Limb (tissue), 2 donors: ENCODE measurements around the gene B4GALT6.
A peak's percentile ranks its signal among the peaks of the same experiment; 100 is the strongest.

Experiments
- DNase-seq, 2 donors: peaks; one replicate each; pipeline ENCODE4 v3.0.0-alpha.2; 2016; ENCODE audit errors: extremely low spot score in 2 of 2

Gene B4GALT6

DNA sequence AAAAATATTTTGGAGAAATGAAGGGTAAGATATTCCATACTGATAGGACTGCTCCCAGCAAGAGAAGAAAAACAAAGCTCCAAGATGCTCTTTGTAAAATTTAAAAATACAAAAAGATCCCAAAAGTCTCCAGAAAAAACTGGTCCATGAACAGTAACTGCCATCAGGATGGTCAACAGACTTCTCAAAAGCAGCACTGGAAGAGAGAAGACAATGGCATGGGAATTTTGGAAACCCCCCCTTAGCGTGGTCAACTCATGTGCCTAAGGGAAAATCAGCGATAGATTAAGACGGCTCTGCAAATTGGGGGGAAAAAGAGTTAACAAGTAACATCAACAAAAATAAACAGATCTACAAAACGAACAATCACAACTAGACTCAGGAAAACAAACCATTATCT, 23.6 kb downstream of the B4GALT6 start:
- DNase-seq = no peak

DNA sequence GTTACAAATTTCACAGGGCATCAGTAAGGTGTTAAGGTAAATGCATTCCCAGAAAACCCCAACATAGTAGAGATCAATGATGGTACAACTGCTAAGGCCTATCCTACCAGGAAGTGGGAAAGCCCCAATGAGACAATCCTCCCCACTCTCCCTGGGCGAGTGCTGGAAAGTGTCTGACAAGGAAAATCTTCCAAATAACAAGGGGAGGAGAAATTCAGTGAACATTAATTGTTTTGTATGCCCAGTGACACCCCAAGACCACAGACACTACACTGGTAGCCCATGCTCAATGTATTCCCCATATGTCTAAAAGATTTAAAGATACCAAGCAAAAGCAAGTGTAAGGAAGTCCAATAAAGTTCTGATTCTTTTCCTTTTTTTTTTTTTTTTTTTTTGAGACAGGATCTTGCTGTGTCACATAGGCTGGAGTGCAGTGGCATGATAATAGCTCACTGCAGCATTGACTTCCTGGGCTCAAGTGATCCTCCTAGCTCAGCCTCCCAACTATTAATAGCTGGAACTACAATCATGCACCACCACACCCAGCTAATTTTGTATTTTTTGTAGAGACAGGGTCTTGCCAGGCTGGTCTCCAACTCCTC, 24.7 kb downstream of the B4GALT6 start:
- DNase-seq = no peak

DNA sequence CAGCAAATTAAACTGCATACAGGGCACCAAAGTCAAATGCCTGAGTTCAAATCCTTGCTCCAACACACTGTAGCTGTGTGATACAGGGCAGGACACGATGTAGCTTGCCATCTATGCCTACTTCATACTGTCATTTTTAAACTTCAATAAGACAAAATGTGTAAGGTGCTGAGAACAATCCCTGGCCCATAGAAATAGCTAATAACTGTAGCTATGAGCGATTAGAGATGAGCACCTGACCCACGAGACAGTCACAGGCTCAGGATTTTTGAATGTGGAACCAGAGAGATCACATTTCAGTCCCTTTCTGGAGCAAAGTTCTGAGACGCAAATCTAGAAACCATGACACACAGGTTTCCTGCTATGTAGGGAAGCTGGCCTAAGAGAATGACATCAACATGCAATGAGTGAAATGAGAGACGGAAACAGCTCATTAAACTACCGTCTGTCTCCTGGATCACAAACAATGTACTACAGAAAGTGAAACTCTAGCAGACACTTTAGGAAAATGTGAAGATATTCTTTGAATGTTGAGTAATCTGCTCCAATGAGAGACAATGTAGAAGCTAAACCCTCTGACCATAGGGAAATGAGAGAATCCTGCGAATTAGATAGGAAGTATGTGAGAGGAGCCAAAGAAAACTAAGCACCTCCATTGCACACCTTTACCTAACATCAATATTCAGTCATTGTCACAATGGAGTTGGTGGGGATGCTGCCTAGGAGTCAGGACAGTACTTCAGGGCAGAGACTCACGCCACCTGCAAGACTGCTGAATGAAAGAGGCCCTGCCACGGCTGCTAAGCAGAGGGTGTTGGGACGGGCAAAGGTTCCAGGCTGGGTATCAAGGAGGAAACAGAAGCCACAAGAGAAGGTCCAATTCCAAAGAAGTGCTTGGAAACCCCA, 25.5 kb downstream of the B4GALT6 start:
- DNase-seq = no peak

DNA sequence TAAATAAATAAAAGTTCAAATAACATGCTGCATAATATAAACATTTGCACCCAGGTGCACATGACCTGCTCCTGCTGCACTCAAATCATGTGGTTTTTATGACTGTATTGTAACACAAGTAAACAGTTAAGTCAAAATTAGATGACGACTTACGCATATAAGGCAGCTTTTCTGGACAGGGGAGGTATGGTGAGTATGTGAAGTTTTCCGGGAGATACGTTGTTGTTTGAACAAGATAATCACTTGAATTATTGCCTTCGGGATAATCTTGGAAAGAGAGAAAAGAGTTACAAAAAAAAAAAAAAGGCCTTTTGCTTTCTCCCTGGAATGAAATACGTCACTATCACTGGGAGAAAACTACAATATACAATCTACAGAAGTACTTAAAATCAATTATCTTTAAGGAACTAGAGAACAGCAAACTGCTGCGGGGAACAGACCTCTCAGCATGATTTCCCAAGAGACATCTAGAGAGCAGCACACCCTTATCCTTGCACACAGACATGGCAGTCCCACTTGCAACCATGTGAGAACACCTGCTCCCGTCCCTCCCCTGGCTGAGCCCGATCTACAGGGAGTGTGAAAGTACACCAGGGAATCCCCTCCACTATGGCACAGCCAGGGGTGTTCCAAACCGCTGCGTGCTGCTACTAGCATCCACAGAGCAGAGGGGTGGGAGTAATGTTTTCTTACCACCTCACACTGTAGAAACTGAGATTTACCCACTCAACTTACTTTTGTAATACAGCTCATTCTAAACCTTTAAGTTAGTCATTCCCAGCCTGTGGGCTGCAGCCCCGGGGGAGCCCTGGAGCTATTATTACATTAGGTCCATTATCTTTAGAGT, 26.3 kb downstream of the B4GALT6 start:
- peak in 1 of 2 donors; percentile 46 for DNase-seq

DNA sequence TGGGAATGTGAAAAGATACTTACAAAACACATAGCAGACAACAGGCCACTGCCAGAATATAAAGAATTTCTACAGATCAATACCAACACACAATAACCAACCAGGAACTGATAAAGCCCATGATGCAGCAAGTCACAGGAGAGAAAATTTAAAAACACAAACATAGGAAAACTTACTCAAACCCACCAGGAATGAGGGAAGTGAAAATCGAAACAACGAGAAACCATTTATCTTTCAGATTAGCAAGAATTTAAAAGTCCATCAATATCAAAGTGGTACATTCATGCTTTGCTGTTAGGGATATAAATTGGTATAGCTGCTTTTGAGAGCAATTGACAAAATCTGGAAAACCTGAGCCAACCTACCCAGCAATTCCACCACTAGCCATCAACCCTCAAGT, 27.6 kb downstream of the B4GALT6 start:
- no peak for DNase-seq

DNA sequence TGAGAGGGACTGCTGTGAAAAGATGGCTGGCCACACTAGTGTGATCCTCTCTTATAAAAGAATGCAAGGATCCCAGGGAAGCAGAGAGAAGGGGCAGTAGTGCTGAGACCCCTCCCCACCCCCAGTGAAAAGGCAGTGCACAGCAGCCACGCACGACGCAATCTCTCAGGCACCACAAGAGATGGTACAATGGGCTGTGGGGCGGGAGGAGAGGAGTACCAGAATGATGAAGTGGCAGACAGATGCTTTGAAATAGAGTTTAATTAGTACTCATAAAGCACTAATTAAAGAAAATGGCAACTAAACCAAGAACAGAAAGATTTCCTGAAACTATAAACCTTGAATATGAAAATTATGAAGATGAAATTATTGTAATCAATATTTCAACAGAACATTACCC, 29.0 kb downstream of the B4GALT6 start:
- DNase-seq = no peak

DNA sequence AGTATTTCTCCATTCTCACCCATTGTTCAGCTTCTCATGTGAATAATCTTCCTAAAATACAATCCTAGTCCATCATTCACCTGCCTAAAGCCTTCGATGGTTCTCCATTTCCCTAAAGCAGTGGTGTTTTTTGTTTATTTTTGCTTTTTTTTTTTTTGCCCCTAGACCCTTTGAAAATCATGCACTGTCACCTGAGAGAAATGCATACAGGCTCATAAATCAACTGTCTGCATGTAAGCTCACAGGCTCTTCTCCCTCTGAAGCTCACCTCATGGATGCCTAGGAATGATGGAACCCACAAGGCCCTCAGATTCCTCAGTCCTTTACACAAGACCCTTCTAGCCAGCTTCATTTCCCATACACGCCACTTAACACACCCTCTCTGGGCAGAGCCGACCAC, 31.5 kb downstream of the B4GALT6 start:
- no peak for DNase-seq

DNA sequence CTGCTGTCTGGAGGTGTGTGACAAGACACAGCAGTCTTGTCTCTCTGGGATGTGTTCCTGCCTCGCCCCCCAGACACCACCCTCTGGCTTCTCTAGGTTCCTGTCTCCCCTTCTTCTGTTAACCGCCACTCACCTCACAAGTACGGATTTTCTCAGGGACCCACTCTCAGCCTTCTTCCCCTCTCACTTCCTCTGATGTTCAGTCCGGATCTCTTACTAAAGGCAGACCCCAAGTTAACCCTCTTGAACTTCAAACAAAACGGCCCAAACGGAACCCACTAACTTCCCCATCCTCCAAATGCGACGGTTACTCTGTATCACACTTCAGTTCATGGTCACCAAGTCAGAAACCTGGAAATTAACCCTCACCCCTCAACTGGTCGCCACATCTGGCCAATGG, 32.0 kb downstream of the B4GALT6 start:
- DNase-seq = no peak

DNA sequence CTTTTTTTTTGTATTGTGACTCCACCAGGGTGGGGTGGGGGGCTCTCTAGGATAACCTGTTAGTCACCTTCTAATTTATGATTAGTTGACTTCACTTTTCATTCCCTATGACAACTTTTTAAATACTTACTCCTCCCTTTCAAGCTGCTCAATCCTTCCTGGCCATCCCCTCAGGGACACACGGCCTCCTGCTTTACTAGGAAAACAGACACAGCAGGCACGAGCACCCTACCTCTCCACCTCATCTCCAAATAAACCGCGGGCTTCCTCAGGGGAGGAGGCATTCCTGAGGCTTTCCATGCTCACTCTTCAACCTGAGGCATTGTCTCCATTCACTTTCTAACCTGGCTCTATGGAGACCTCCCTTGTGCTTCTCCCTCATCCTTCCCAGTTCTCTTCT, 33.0 kb downstream of the B4GALT6 start:
- no peak for DNase-seq

DNA sequence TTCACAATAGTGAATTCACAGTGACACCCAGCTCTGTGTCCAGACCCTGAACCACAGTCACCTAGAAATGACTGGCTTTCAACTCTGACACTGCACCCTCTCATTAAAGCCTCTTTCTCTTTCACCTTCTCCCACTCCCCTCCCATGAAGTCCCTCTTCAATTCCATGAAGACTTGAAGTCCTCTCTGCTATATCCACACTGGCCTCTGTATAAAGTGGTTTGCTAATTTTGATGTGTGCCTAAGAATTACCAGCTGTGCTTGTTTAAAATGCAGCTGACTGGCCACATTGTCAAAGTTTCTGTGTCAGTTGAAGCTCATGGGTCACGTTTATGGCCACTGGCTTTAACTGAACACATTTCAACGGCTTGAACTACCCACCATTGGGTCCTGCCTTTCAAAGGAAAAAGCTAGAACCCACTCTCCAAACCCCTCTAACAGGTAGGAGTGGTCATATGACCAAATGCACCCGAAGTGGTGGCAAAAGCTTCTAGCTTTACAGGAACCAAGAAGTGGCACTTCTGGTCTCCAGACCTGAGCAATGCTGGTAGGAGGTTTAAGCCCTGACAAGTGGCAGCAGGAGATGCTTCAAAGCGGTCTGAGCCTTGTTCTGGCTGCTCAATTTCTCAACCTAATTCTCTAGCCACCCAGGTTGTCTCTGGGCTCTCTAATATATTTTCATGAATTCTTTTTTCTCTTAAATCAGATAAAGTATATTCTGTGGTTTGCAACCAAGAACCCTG, 34.2 kb downstream of the B4GALT6 start:
- DNase-seq = no peak

DNA sequence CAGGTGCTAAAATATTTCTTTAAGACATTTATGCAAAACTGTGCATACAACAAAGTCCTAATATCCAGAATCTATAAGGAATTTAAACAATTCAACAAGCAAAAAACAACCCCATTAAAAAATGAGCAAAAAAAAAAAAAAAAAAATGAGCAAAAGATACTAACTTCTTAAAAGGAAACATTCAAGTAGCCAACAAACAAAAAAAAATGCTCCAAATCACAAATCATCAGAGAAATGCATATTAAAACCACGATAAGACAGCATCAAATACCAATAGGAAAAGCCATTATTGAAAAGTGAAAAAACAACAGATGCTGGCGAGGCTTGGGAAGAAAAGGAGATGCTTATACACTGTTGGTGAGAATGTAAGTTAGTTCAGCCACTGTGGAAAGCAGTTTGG, 34.9 kb downstream of the B4GALT6 start:
- DNase-seq = no peak

DNA sequence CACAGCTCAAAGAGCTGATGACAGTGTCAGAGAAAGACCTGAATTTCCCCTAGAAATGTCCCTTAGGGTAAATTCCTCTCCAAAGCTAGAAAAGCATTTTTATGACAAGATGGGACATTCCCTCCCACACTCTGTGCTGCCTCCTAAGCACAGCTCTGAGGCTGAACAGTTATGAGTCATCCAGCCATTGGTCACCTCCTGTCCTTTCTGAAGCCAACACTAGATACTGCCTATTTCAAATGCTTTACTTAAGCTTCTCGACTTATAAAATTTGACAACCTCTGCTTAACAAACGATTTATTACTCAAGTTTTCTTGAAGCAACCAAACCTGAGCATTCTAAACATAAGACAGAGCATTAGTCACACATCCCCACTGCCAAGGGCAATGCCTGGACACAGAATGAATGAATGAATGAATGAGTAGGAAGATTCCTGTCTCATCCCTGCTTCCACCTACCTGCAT, 35.4 kb downstream of the B4GALT6 start:
- DNase-seq = no peak

DNA sequence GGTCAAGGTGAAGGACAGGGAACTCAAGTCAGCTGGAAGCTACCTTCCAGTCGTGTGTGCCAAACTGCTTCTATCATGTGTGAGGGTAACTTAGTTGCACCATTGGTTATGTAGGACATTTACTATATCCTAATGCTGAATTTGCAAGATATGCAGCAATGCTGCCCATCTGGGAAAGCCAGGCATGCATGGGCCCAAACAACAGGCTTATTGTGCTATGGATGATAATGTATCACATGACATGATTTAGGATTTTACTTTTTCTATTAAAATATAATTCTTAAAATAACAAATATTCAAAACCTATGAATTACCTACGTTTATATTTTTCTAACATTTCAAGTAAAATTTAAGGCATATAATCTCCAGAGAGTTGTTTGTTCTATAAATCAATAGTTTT, 35.9 kb downstream of the B4GALT6 start:
- no peak for DNase-seq

DNA sequence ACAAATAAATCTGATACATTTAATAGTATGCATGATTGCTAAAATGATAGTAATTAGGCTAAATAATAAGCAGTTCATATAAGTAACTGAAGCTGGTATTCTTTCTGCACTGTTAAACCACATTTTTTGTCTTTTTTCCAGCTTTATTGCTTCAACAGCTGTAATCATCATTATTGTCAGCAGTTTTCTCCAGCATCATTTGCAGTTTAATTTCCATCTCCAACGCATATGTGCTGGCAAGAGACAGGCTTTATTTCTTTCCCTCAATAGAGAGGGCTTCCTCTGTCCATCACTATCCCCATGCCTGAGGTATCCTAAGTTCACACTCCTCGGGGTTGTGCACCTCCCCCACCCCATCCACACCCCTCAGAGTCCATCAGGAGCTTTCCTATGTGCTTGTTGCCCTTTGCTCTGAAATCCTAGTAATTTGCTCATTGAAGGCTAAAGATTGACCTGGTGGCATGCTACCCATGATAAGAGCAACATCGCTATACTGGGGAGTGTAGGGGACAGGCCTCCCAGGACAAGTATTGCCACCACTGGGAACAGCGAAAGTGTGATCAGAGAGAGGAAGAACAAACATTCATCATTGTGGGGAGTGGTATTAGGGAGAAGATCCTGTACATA, 37.1 kb downstream of the B4GALT6 start:
- DNase-seq = peak in 1 of 2 donors; percentile 10

DNA sequence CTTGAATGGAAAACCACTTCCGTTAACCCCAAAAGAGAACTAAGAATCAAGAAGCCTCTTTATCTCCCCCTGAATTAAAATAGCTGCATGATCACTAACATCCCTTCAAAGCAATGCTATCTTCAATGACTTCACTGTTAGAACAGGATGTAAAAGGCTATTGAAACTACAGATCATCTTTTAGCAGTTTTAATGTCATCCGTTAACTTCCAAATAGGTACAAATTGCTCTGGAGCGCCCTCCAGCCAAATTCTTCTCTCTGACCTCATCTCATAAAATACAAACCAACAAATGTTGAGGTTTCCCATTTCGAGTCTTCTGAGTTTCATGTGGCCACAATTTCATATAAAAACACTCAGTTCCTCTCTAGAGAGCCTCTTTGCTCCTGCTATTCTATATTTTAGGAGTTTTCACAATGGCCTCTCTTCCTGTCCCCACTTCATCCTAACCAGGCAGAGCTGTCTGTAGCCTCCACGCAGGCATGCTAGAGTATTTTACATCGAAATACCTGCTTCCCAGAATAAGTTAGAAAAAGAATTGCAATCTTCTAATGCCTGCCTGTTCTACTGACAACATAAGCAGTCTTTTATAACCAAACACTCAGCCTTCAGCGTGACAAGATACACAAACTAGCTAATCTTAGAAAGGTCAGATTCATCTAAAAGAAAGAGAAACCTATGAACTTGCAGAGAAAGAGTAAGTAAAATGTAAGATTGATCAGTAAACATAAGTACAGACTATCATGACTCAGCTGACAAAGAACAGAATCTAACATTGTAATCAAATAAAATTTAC, 37.9 kb downstream of the B4GALT6 start:
- DNase-seq = no peak

DNA sequence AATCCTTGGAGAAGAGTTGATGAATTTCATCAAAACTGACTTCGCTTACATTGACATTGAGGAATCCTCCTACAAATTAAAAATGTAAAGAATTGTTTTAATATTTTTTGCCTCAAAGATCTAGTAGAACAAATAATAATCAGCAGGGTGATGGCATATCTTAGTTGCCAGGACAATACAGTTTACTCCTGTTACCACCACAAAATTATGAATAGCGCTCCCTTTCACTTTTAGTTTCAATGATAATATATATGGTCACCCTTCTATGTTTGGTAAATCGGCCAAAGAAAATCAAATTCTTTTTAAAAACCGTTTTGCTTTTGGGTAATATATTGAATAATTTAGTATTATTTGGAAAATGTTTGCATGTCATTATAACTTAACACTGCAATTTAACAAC, 39.0 kb downstream of the B4GALT6 start:
- no peak for DNase-seq

DNA sequence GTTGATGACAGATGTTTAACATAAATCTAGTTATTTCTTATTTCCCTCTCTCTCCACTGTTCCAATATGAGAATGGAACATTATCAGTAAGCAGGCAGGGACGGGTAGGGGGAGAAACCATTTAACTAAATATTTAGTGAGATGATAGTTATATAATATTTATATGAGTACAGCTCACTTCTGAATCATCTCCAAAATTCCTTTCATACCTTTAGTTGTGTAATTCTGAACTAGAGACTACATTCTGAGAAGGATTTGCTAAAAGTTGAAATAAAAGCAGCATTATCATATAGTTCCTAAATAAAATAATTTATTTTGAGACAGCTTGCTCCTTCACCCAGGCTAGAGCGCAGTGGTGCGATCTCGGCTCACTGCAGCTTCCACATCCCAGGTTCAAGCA, 41.4 kb downstream of the B4GALT6 start:
- no peak for DNase-seq

DNA sequence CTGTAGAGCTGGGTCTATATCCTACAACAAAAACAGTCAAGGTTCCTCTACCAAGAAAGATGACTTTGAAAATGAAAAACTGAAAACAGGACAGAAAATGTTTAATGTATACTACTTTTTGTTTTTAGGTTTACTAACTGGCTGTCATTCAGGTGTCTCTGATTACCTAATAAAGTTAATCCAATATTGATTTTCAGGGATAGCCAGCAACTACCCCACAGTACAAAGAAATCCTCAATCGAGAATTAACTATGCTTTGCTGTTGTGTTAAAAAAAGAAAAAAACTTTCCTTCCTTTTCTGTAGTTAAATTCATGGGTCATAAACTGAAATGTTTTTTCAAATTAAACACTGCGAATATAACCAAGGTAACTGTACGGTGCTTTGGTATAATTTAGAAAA, 46.9 kb downstream of the B4GALT6 start:
- no peak for DNase-seq

DNA sequence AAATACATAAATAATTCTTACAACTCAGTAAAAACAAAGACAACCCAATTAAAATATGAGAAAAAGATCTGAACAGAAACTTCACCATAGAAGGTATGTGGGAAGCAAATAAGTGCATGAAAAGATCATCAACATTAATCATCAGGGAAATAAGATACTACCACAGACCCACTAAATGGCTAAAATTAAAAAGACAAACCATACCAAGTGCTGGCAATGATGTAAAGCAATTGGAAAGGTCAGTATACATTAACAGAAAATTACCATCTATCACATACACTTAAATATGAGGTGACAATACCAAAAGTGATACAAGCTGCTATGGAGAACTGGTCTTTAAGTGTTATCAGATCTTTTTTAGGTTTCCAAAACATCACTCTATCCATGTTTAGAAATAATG, 48.0 kb downstream of the B4GALT6 start:
- no peak for DNase-seq

DNA sequence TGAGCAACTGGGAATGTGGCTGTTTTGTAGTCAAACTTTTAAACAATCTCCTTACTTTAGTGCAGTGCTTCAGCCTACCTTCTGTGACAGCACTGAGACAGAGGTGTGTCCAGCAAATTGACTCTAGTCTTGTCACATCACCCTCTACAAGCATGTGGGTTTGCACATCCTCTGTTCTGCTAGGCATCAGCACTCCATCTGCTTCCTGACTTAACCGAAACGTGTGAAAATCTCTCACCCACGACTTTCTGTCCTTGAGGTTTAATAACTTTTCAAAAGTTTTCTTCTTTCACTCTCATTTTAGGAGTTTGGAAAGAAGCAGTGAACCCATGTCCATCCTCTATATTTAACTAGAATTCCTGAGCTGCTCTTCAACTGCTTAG, 50.1 kb downstream of the B4GALT6 start:
- DNase-seq = no peak
